BLaER1 (cell line): Measurements from ENCODE around the gene BOLL.
"Not testable (repeated sequence)": the region's sequence is repeated elsewhere in the genome, so short reads cannot be mapped to it uniquely, and the experiment has no call there.

ENCODE experiments used
- H3K27ac ChIP-seq: shearing (Covaris generic); formaldehyde crosslinking; 2 replicates; pipeline ENCODE4 v1.8.1; 2022
- H3K27me3 ChIP-seq: shearing (Covaris generic); formaldehyde crosslinking; 2 replicates; pipeline ENCODE4 v1.8.1; 2022
- H3K36me3 ChIP-seq: shearing (Covaris generic); formaldehyde crosslinking; 2 replicates; pipeline ENCODE4 v1.8.1; 2022
- H3K4me1 ChIP-seq: shearing (Covaris generic); formaldehyde crosslinking; 2 replicates; pipeline ENCODE4 v1.8.1; 2022
- H3K4me2 ChIP-seq: shearing (Covaris generic); formaldehyde crosslinking; 2 replicates; pipeline ENCODE4 v1.8.1; 2022
- H3K4me3 ChIP-seq: shearing (Covaris generic); formaldehyde crosslinking; 2 replicates; pipeline ENCODE4 v1.8.1; 2022
- H3K9ac ChIP-seq: shearing (Covaris generic); formaldehyde crosslinking; 2 replicates; pipeline ENCODE4 v1.8.1; 2022
- H3K9me3 ChIP-seq: shearing (Covaris generic); formaldehyde crosslinking; 2 replicates; pipeline ENCODE4 v1.8.1; 2022
- H4K20me1 ChIP-seq: shearing (Covaris generic); formaldehyde crosslinking; 2 replicates; pipeline ENCODE4 v1.8.1; 2022
- Cebpa-rat ChIP-seq: shearing (Covaris generic); IDR thresholded peaks from 2 replicates; pipeline ENCODE4 v1.8.1; 2022

The BOLL gene, protein sequence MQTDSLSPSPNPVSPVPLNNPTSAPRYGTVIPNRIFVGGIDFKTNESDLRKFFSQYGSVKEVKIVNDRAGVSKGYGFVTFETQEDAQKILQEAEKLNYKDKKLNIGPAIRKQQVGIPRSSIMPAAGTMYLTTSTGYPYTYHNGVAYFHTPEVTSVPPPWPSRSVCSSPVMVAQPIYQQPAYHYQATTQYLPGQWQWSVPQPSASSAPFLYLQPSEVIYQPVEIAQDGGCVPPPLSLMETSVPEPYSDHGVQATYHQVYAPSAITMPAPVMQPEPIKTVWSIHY

DNA sequence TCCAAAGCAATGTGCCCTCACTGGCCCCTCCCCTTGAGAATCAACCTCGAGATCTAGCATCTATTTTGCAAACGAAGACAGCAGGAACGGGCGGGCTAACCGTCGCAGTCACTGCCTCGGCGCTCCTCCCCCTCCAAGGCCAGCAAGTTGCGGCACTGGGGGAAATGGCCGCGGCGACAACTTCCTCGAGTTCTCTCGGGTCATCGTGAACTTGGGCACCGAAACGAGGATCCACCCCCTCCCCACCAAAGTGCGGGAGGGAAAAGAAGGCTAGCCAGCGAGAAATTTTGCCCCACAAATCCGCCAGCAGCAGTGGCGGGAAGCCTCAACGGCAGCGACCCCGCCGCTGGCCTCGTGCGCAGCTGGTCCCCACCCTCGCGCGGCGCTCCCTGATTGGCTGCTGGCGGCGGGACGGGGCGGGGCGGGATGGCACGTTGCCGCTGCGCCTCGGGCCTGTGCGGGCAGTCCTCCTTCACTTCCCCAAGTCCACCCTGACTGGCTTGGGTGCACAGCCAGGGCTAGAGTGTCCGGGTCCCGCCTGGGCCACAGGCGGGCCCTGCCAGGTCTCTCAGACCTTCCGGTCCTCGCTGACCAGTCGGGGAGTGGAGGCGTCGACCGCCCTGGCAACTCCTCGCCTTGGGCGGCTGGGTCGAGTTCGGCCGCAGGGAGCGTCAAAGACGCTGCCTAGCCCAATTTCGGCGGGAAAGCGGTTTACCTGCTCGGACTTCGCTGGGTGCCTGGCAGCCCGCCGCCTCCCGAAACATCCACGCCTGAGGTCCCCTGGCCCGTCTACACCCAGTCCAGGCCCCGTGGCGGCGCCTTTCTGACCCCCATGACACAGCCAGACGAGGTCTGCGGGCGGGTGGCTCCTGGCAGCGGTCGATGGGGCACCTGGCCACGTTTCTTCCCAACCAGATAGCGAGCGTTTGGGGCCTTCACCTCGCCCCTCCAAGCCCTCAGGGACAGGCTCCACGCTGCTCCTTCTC is at the start of gene BOLL:
Gene BOLL (minus strand): TSS at position 364 of the 986 bp plus-strand sequence. CDS start 3,469 bp downstream, outside the sequence.
- Histone ChIP-seq H3K27ac (no peak within 1 kb of the TSS), H3K4me2 (no peak within 1 kb of the TSS), H3K4me1 (no peaks in the 10 kb centered on the region), H3K27me3 (no peaks in the 10 kb centered on the region), H3K4me3 (no peak within 1 kb of the TSS), H4K20me1 (no peaks in the 10 kb centered on the region), H3K36me3 (no peaks in the 10 kb centered on the region), H3K9ac (no peak within 1 kb of the TSS), H3K9me3 (peaks cover 27% of the 10 kb centered on the region)
- TF ChIP-seq Cebpa-rat = no peak

DNA sequence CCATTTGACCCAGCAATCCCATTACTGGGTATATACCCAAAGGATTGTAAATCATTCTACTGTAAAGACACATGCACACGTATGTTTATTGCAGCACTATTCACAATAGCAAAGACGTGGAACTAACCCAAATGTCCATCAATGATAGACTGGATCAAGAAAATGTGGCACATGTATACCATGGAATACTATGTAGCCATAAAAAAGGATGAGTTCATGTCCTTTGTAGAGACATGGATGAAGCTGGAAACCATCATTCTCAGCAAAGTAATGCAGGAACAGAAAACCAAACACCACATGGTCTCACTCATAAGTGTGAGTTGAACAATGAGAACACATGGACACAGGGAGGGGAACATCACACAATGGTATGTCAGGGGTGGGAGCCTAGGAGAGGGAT is 49.7 kb upstream of the BOLL start:
- H3K9ac ChIP-seq, H3K4me3 ChIP-seq, H3K27ac ChIP-seq, H3K27me3 ChIP-seq, H4K20me1 ChIP-seq, H3K4me2 ChIP-seq, H3K4me1 ChIP-seq, H3K9me3 ChIP-seq, H3K36me3 ChIP-seq: not testable (repeated sequence)

DNA sequence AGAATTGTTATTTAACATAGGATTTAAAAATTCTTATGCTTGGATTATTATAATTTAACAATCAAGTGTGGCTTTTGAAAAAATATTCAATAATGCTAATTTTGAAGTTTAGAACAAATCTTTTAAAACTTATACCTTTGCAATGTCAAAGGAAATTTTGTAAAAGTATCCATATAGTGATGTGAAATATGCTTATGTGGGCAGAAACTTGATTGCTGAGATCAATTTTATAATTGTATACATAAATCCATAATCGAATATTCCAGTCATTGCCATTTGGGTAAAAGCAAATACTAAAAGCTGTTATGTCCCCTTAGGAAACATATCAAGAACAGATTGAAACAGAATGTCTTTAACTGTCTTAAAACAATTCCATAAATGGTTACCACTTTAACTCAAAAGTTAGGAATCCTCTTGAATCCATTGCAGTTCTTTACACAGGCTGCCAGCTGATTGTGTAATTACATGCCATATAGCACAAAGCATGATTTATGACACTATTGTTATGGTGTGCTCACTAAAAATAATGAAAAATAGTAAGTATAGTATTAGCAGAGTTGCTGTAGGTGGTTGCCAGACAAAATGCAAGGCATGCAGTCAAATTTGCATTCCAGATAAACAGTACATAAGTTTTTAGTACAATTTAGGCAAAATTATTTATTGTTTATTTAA is 43.5 kb upstream of the BOLL start:
- Histone ChIP-seq H3K9ac (no peak overlapping the region), H3K4me3 (no peak overlapping the region), H3K4me1 (no peaks in the 10 kb centered on the region), H3K27me3 (no peaks in the 10 kb centered on the region), H3K27ac (no peak overlapping the region), H3K9me3 (no peaks in the 10 kb centered on the region), H3K4me2 (no peak overlapping the region), H4K20me1 (no peaks in the 10 kb centered on the region), H3K36me3 (no peaks in the 10 kb centered on the region)
- TF ChIP-seq Cebpa-rat = no peak

GRCh38 chr2:197827618-197828017 is 42.5 kb upstream of the BOLL start:
- Histone ChIP-seq H3K27ac (no peak overlapping the region), H3K9me3 (no peaks in the 10 kb centered on the region), H3K4me3 (no peak overlapping the region), H3K4me2 (no peak overlapping the region), H3K27me3 (no peaks in the 10 kb centered on the region), H3K4me1 (no peaks in the 10 kb centered on the region), H3K9ac (no peak overlapping the region), H4K20me1 (no peaks in the 10 kb centered on the region), H3K36me3 (no peaks in the 10 kb centered on the region)
- no peak for TF ChIP-seq Cebpa-rat

DNA sequence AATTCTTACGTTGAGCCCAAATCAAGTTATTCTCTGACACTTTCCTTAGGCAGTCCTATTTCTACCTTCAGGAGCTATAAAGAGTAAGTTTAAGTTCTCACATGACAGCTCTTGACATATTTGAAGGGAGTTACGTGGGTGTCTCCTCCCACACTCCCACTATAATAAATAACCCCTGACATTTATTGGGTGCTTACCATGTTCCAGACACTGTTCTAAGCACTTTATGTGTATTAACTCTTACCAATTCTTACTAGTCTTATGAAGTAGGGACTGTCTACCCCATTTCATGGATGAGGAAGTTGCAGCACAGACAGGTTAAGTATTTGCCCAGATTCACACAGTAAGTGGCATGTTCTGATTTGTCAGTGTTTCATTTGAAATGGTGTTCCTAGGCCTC is 37.2 kb upstream of the BOLL start:
- H3K9ac ChIP-seq = no peak overlapping the region
- no peak overlapping the region for H3K4me3 ChIP-seq
- H3K27me3 ChIP-seq = no peaks in the 10 kb centered on the region
- no peaks in the 10 kb centered on the region for H3K4me1 ChIP-seq
- no peak overlapping the region for H3K4me2 ChIP-seq
- TF ChIP-seq Cebpa-rat = no peak
- H3K36me3 ChIP-seq = no peaks in the 10 kb centered on the region
- no peak overlapping the region for H3K27ac ChIP-seq
- H3K9me3 ChIP-seq = no peaks in the 10 kb centered on the region
- H4K20me1 ChIP-seq = no peaks in the 10 kb centered on the region

- H3K27me3 ChIP-seq = no peaks in the 10 kb centered on the region
- H3K4me2 ChIP-seq = no peak overlapping the region
- no peaks in the 10 kb centered on the region for H3K36me3 ChIP-seq
- no peak overlapping the region for H3K27ac ChIP-seq
- no peak for TF ChIP-seq Cebpa-rat
- no peaks in the 10 kb centered on the region for H4K20me1 ChIP-seq
- no peaks in the 10 kb centered on the region for H3K9me3 ChIP-seq
- no peak overlapping the region for H3K4me3 ChIP-seq
- no peaks in the 10 kb centered on the region for H3K4me1 ChIP-seq
- H3K9ac ChIP-seq = no peak overlapping the region
These were observed 36.6 kb upstream of the BOLL start for GRCh38 chr2:197821550-197822289.

DNA sequence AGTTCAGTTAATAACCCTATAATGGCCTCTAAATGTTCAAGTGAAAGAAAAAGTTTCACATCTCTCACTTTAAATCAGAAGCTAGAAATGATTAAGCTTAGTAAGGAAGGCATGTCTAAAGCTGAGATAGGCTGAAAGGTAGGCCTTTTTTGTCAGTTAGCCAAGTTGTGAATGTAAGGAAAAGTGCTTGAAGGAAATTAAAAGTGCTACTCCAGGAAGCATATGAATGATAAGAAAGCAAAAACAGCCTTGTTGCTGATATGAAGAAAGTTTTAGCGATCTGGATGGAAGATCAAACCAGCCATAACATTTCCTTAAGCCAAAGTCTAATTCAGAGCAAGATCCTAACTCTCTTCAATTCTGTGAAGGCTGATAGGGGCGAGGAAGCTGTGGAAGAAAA is 29.4 kb upstream of the BOLL start:
- TF ChIP-seq Cebpa-rat = no peak
- no peaks in the 10 kb centered on the region for H3K36me3 ChIP-seq
- H3K4me1 ChIP-seq = no peaks in the 10 kb centered on the region
- no peak overlapping the region for H3K4me3 ChIP-seq
- H4K20me1 ChIP-seq = no peaks in the 10 kb centered on the region
- no peak overlapping the region for H3K4me2 ChIP-seq
- H3K27ac ChIP-seq = no peak overlapping the region
- no peaks in the 10 kb centered on the region for H3K27me3 ChIP-seq
- H3K9me3 ChIP-seq = no peaks in the 10 kb centered on the region
- no peak overlapping the region for H3K9ac ChIP-seq

GRCh38 chr2:197813093-197813787 is 28.1 kb upstream of the BOLL start:
- Histone ChIP-seq H3K4me1 (no peaks in the 10 kb centered on the region), H3K4me2 (no peak overlapping the region), H4K20me1 (no peaks in the 10 kb centered on the region), H3K4me3 (no peak overlapping the region), H3K36me3 (no peaks in the 10 kb centered on the region), H3K9ac (no peak overlapping the region), H3K27ac (no peak overlapping the region), H3K9me3 (no peaks in the 10 kb centered on the region), H3K27me3 (no peaks in the 10 kb centered on the region)
- TF ChIP-seq Cebpa-rat = no peak

DNA sequence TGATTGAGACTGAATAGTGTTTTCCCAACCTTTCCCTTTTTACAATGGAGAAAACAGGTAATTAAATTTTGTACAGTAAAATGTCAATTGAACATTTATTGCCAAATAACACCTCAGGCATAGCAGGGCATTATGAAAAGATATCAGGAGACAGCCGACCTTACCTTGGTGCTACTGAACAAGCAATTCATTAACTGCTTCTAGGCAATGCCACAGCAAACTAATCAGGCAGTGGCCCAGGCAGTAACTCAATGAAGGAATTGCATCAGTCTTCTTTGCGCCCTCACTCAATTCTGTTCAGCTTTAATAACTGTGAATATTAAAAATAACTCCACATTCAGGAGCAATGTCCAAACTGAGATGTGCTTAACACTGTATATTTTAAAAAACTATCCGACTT is 25.4 kb upstream of the BOLL start:
- H3K4me2 ChIP-seq = no peak overlapping the region
- TF ChIP-seq Cebpa-rat = no peak

More for the DNA sequence above, 25.4 kb upstream of the BOLL start:
- Histone ChIP-seq H3K4me1 (no peaks in the 10 kb centered on the region), H3K9me3 (no peaks in the 10 kb centered on the region), H4K20me1 (peaks cover 10% of the 10 kb centered on the region; the same call in 1 of the 2 replicates), H3K36me3 (no peaks in the 10 kb centered on the region), H3K4me3 (no peak overlapping the region), H3K9ac (no peak overlapping the region), H3K27me3 (peaks cover 24% of the 10 kb centered on the region), H3K27ac (no peak overlapping the region)
